ENCODE measurements around the gene DEFB118.
"Not testable (repeated sequence)": the region's sequence is repeated elsewhere in the genome, so short reads cannot be mapped to it uniquely, and the experiment has no call there.

Gene DEFB118

GRCh38 chr20:31368301-31368700 is at the start of gene DEFB118:
Gene DEFB118, plus strand, starts transcription at chr20:31368601. Its CDS starts 50 bp downstream, at chr20:31368651.
- DNase-seq (ENCODE audit: low spot score) = no peak
- FAIRE-seq = no peak

GRCh38 chr20:31322504-31322903 is 45.9 kb upstream of the DEFB118 start:
- DNase-seq (ENCODE audit: low spot score) = no peak
- no peak for FAIRE-seq

GRCh38 chr20:31330893-31331292 is 37.5 kb upstream of the DEFB118 start:
- DNase-seq (ENCODE audit: low spot score) (no peak), FAIRE-seq (no peak)

GRCh38 chr20:31341470-31341869 is 26.9 kb upstream of the DEFB118 start:
- DNase-seq (ENCODE audit: low spot score) (no peak), FAIRE-seq (no peak)

- DNase-seq (ENCODE audit: low spot score) = peak; percentile 21
- FAIRE-seq = peak; percentile 81
Measured at GRCh38 chr20:31355981-31356380, 12.4 kb upstream of the DEFB118 start.

- FAIRE-seq (no peak), DNase-seq (ENCODE audit: low spot score) (no peak)
Measured at GRCh38 chr20:31363295-31363694, 5.1 kb upstream of the DEFB118 start.

- FAIRE-seq; DNase-seq (ENCODE audit: low spot score): not testable (repeated sequence)
Measured at GRCh38 chr20:31364272-31364671, 4.1 kb upstream of the DEFB118 start.

GRCh38 chr20:31374346-31374745 is 5.9 kb downstream of the DEFB118 start:
- no peak for FAIRE-seq
- DNase-seq (ENCODE audit: low spot score) = no peak

- no peak for FAIRE-seq
- no peak for DNase-seq (ENCODE audit: low spot score)
Measured at GRCh38 chr20:31390490-31390889, 22.1 kb downstream of the DEFB118 start, which contains the start of gene DEFB119. Gene DEFB119, minus strand, starts transcription at chr20:31390590. Its CDS starts 107 bp downstream, at chr20:31390483.

GRCh38 chr20:31392836-31393235 is 24.4 kb downstream of the DEFB118 start:
- FAIRE-seq (no peak), DNase-seq (ENCODE audit: low spot score) (no peak)

- no peak for DNase-seq (ENCODE audit: low spot score)
- no peak for FAIRE-seq
Measured at GRCh38 chr20:31394900-31395299, 26.5 kb downstream of the DEFB118 start.

GRCh38 chr20:31403886-31404285 is 35.5 kb downstream of the DEFB118 start:
- DNase-seq (ENCODE audit: low spot score) (no peak), FAIRE-seq (no peak)

GRCh38 chr20:31406115-31406514 is 37.7 kb downstream of the DEFB118 start, which contains the start of gene DEFB121:
Gene DEFB121, minus strand, starts transcription at chr20:31406215. Its CDS starts 63 bp downstream, at chr20:31406152.
- no peak for DNase-seq (ENCODE audit: low spot score)
- FAIRE-seq = no peak

GRCh38 chr20:31410011-31410410 is 41.6 kb downstream of the DEFB118 start:
- FAIRE-seq (no peak), DNase-seq (ENCODE audit: low spot score) (no peak)

- no peak for FAIRE-seq
- DNase-seq (ENCODE audit: low spot score) = no peak
Measured at GRCh38 chr20:31414381-31414780, 46.0 kb downstream of the DEFB118 start.

- DNase-seq (ENCODE audit: low spot score) = no peak
- FAIRE-seq = no peak
Measured at GRCh38 chr20:31415653-31416052, 47.3 kb downstream of the DEFB118 start.

GRCh38 chr20:31418307-31418706 is 49.9 kb downstream of the DEFB118 start:
- FAIRE-seq = no peak
- DNase-seq (ENCODE audit: low spot score) = no peak

Data from urothelium cell line (cell line).